Liver (tissue), 9 donors: Measurements from ENCODE around the gene SMCO4. TPM values are rescaled to one million over a fixed set of nuclear protein-coding genes. Genes with fewer than 3 reads are reported as not detected.

Source experiments
- DNase-seq: peaks from one replicate; pipeline ENCODE4 v3.0.0-alpha.2; 2017; ENCODE audit warnings: low spot score
- H3K27ac ChIP-seq, 2 donors: one replicate each; pipeline ENCODE4 v1.7.0; 2013; ENCODE audit warnings: inconsistent platforms in 2 of 2, low read length in 2 of 2, control low read depth in 1 of 2, low read depth in 1 of 2, mild to moderate bottlenecking in 1 of 2
- H3K27me3 ChIP-seq, 4 donors: one replicate each; pipeline versions ENCODE4 v1.6.1 to v1.7.0; 2013; ENCODE audit warnings: low read length in 3 of 4, inconsistent platforms in 1 of 4, mild to moderate bottlenecking in 1 of 4, moderate library complexity in 1 of 4; ENCODE audit not compliant: control insufficient read depth in 4 of 4, insufficient read depth in 4 of 4
- H3K36me3 ChIP-seq, 4 donors: one replicate each; pipeline versions ENCODE4 v1.6.1 to v1.7.0; 2013; ENCODE audit warnings: low read length in 3 of 4, mild to moderate bottlenecking in 3 of 4, low read depth in 1 of 4, moderate library complexity in 1 of 4; ENCODE audit not compliant: control insufficient read depth in 4 of 4, insufficient read depth in 3 of 4
- H3K4me1 ChIP-seq, 4 donors: one replicate each; pipeline versions ENCODE4 v1.6.1 to v1.7.0; 2013; ENCODE audit warnings: low read length in 3 of 4, mild to moderate bottlenecking in 3 of 4, moderate library complexity in 1 of 4; ENCODE audit not compliant: control insufficient read depth in 4 of 4, insufficient read depth in 4 of 4
- H3K4me3 ChIP-seq, 3 donors: one replicate each; pipeline versions ENCODE4 v1.6.1 to v1.7.0; 2013; ENCODE audit warnings: low read length in 3 of 3, control low read depth in 1 of 3, low read depth in 1 of 3, mild to moderate bottlenecking in 1 of 3
- H3K9ac ChIP-seq, 2 donors: one replicate each; pipeline ENCODE4 v1.7.0; 2013; ENCODE audit warnings: low read length in 2 of 2, mild to moderate bottlenecking in 2 of 2, moderate library complexity in 2 of 2, control low read depth in 1 of 2, low read depth in 1 of 2
- H3K9me3 ChIP-seq, 4 donors: one replicate each; pipeline versions ENCODE4 v1.6.1 to v1.7.0; 2013; ENCODE audit warnings: low read length in 3 of 4; ENCODE audit not compliant: control insufficient read depth in 4 of 4
- EGR1 ChIP-seq, 2 donors: IDR thresholded peaks; 2 replicates each; pipeline ENCODE4 v1.6.1; 2016 to 2018; ENCODE audit warnings: antibody characterized with exemption in 2 of 2, low read depth in 2 of 2
- FOXA1 ChIP-seq: IDR thresholded peaks from 2 replicates; pipeline ENCODE4 v1.6.1; 2016; ENCODE audit warnings: antibody characterized with exemption
- FOXA2 ChIP-seq: IDR thresholded peaks from 2 replicates; pipeline ENCODE4 v1.6.1; 2016; ENCODE audit warnings: antibody characterized with exemption
- GABPA ChIP-seq, 2 donors: IDR thresholded peaks in 1 of 2; conservative IDR thresholded peaks in 1 of 2; 2 replicates each; pipeline ENCODE4 v1.6.1; 2016; ENCODE audit warnings: antibody characterized with exemption in 2 of 2, mild to moderate bottlenecking in 1 of 2, moderate library complexity in 1 of 2
- HNF4A ChIP-seq, 2 donors: conservative IDR thresholded peaks; 2 replicates each; pipeline ENCODE4 v1.6.1; 2016; ENCODE audit warnings: antibody characterized with exemption in 2 of 2, mild to moderate bottlenecking in 2 of 2
- HNF4G ChIP-seq: IDR thresholded peaks from 2 replicates; pipeline ENCODE4 v1.6.1; 2016; ENCODE audit warnings: antibody characterized with exemption
- JUND ChIP-seq, 2 donors: IDR thresholded peaks; 2 replicates each; pipeline ENCODE4 v1.6.1; 2016; ENCODE audit warnings: antibody characterized with exemption in 2 of 2
- NR2F2 ChIP-seq: IDR thresholded peaks from 2 replicates; pipeline ENCODE4 v1.6.1; 2016; ENCODE audit warnings: antibody characterized with exemption
- RAD21 ChIP-seq, 2 donors: IDR thresholded peaks; 2 replicates each; pipeline ENCODE4 v1.6.1; 2016; ENCODE audit warnings: antibody characterized with exemption in 2 of 2, mild to moderate bottlenecking in 2 of 2
- RXRA ChIP-seq, 2 donors: IDR thresholded peaks; 2 replicates each; pipeline ENCODE4 v1.6.1; 2017 to 2018; ENCODE audit warnings: antibody characterized with exemption in 2 of 2, mild to moderate bottlenecking in 1 of 2
- SP1 ChIP-seq: IDR thresholded peaks from 2 replicates; pipeline ENCODE4 v1.6.1; 2018; ENCODE audit warnings: antibody characterized with exemption, mild to moderate bottlenecking
- TAF1 ChIP-seq: conservative IDR thresholded peaks from 2 replicates; pipeline ENCODE4 v1.6.1; 2016; ENCODE audit warnings: antibody characterized with exemption, mild to moderate bottlenecking
- YY1 ChIP-seq: IDR thresholded peaks from 2 replicates; pipeline ENCODE4 v1.6.1; 2016; ENCODE audit warnings: antibody characterized with exemption, mild to moderate bottlenecking
- WGBS: extraction: QIAGEN DNeasy Blood & Tissue Kit; methylation state at CpG from one replicate; pipeline ENCODE4 v1.1.7; 2013; 5-methylcytosine and 5-hydroxymethylcytosine counted together
- polyA plus RNA-seq, 2 donors: library from polyadenylated mRNA; stranded (reverse) in 1 of 2; unstranded in 1 of 2; fragments of 200-250 nt in 1 of 2; fragments of >200 nt in 1 of 2; fragmentation: Nextera tagmentation in 1 of 2; extraction: Ambion mirVana in 1 of 2; gene quantifications; one replicate each; pipeline versions ENCODE4 v1.2.1 to v1.2.3, GENCODE V29; 2013 to 2015
- total RNA-seq, 2 donors: library from RNA; depleted of rRNA; stranded (reverse); fragments of >200 nt; gene quantifications; one replicate each; pipeline ENCODE4 v1.2.3, GENCODE V29; 2014
- TF ChIP-seq, protein P1 (sequence below): IDR thresholded peaks from 2 replicates; pipeline ENCODE4 v1.6.1; 2016; ENCODE audit warnings: antibody characterized with exemption, mild to moderate bottlenecking
- TF ChIP-seq, protein P2 (sequence below): IDR thresholded peaks from 2 replicates; pipeline ENCODE4 v1.6.1; 2016; ENCODE audit warnings: antibody characterized with exemption
- TF ChIP-seq, protein P3 (sequence below): fragments of 150-350 bp; IDR thresholded peaks from 2 replicates; pipeline ENCODE4 v1.5.1; 2017; ENCODE audit warnings: improper control_type of control experiment, low read depth, low read length; ENCODE audit not compliant: missing input control
- TF ChIP-seq, protein P4 (sequence below): IDR thresholded peaks from 2 replicates; pipeline ENCODE4 v1.6.1; 2016; ENCODE audit warnings: antibody characterized with exemption
- TF ChIP-seq, protein P5 (sequence below): IDR thresholded peaks from 2 replicates; pipeline ENCODE4 v1.6.1; 2016; ENCODE audit warnings: antibody characterized with exemption
- donor health status: healthy.
- donor health status: healthy.
- donor health status: healthy.
- donor health status: healthy.
- donor health status: healthy.

The SMCO4 gene
- total and polyA plus RNA-seq, 4 donors: 21.2 to 98.8 (median 47.9) TPM

DNA sequence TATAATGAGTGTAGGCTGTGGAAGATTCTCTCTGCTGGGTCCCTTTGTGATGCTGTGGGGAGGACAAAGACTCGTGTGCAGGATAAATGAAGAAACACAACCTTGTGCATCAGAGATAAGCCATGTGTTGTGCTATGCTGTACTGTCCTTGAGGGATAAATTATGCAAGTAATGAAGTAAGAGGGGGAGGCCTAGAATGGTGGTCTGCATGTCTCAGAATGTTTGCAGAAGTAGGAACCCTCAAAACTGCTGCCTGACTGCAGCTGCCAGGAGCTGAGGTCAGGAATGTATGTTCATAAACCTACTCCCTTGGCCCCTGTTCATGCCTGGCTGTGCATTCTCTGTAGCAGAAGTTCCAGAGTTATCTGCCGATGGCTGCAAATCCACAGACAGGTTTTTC lies 4.6 kb upstream of the SMCO4 start (continued):
- TF ChIP-seq, protein P1, sequence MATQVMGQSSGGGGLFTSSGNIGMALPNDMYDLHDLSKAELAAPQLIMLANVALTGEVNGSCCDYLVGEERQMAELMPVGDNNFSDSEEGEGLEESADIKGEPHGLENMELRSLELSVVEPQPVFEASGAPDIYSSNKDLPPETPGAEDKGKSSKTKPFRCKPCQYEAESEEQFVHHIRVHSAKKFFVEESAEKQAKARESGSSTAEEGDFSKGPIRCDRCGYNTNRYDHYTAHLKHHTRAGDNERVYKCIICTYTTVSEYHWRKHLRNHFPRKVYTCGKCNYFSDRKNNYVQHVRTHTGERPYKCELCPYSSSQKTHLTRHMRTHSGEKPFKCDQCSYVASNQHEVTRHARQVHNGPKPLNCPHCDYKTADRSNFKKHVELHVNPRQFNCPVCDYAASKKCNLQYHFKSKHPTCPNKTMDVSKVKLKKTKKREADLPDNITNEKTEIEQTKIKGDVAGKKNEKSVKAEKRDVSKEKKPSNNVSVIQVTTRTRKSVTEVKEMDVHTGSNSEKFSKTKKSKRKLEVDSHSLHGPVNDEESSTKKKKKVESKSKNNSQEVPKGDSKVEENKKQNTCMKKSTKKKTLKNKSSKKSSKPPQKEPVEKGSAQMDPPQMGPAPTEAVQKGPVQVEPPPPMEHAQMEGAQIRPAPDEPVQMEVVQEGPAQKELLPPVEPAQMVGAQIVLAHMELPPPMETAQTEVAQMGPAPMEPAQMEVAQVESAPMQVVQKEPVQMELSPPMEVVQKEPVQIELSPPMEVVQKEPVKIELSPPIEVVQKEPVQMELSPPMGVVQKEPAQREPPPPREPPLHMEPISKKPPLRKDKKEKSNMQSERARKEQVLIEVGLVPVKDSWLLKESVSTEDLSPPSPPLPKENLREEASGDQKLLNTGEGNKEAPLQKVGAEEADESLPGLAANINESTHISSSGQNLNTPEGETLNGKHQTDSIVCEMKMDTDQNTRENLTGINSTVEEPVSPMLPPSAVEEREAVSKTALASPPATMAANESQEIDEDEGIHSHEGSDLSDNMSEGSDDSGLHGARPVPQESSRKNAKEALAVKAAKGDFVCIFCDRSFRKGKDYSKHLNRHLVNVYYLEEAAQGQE: no peak
- TF ChIP-seq EGR1 (IDR thresholded peaks at IDR 0.05; ENCODE audit: low read depth in 2 of 2): no peak
- TF ChIP-seq, protein P2, sequence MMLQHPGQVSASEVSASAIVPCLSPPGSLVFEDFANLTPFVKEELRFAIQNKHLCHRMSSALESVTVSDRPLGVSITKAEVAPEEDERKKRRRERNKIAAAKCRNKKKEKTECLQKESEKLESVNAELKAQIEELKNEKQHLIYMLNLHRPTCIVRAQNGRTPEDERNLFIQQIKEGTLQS: no peak
- no peak for TF ChIP-seq SP1
- TF ChIP-seq FOXA1: no peak
- TF ChIP-seq, protein P3, sequence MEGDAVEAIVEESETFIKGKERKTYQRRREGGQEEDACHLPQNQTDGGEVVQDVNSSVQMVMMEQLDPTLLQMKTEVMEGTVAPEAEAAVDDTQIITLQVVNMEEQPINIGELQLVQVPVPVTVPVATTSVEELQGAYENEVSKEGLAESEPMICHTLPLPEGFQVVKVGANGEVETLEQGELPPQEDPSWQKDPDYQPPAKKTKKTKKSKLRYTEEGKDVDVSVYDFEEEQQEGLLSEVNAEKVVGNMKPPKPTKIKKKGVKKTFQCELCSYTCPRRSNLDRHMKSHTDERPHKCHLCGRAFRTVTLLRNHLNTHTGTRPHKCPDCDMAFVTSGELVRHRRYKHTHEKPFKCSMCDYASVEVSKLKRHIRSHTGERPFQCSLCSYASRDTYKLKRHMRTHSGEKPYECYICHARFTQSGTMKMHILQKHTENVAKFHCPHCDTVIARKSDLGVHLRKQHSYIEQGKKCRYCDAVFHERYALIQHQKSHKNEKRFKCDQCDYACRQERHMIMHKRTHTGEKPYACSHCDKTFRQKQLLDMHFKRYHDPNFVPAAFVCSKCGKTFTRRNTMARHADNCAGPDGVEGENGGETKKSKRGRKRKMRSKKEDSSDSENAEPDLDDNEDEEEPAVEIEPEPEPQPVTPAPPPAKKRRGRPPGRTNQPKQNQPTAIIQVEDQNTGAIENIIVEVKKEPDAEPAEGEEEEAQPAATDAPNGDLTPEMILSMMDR: no peak
- TF ChIP-seq GABPA (IDR thresholded peaks at IDR 0.05 in 1 of 2, conservative IDR thresholded peaks at IDR 0.05 in 1 of 2): no peak
- TF ChIP-seq TAF1: no peak

DNA sequence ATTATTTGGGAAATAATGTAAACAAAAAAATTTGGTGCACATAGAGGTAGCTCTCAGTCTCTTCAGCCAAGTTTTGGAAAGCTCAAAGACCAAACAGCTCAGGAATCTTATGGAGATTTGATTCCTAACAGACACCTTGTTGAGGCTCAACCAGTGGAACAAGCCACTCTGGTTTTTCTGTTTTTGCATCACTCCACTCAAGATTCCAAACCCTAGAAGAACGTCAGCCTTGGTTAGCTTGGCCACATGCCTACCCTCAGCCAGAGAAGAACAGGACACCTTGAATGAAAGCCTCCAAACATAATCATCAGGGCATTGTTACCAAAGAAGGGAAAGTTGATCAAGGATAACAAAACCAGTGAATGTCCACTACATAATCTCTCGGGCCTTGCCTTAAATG lies 3.8 kb upstream of the SMCO4 start:
- Histone ChIP-seq H3K9ac (no peak overlapping the region), H3K9me3 (no peaks in the 10 kb centered on the region), H3K36me3 (no peaks in the 10 kb centered on the region), H3K4me1 (peaks cover 0 to 8% (median 3%) of the 10 kb centered on the region in 4 donors), H3K27me3 (no peaks in the 10 kb centered on the region), H3K27ac (no peak overlapping the region), H3K4me3 (no peak overlapping the region)
- TF ChIP-seq TAF1 (no peak), GABPA (IDR thresholded peaks at IDR 0.05 in 1 of 2, conservative IDR thresholded peaks at IDR 0.05 in 1 of 2) (no peak), HNF4G (no peak), RXRA (IDR thresholded peaks at IDR 0.05) (no peak), FOXA2 (no peak), FOXA1 (no peak), RAD21 (IDR thresholded peaks at IDR 0.05) (no peak), HNF4A (conservative IDR thresholded peaks at IDR 0.05) (no peak), EGR1 (IDR thresholded peaks at IDR 0.05; ENCODE audit: low read depth in 2 of 2) (no peak), YY1 (no peak), NR2F2 (no peak), SP1 (no peak), JUND (IDR thresholded peaks at IDR 0.05) (no peak)
- TF ChIP-seq, protein P1: no peak
- TF ChIP-seq, protein P4, sequence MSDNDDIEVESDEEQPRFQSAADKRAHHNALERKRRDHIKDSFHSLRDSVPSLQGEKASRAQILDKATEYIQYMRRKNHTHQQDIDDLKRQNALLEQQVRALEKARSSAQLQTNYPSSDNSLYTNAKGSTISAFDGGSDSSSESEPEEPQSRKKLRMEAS: no peak
- TF ChIP-seq, protein P5, sequence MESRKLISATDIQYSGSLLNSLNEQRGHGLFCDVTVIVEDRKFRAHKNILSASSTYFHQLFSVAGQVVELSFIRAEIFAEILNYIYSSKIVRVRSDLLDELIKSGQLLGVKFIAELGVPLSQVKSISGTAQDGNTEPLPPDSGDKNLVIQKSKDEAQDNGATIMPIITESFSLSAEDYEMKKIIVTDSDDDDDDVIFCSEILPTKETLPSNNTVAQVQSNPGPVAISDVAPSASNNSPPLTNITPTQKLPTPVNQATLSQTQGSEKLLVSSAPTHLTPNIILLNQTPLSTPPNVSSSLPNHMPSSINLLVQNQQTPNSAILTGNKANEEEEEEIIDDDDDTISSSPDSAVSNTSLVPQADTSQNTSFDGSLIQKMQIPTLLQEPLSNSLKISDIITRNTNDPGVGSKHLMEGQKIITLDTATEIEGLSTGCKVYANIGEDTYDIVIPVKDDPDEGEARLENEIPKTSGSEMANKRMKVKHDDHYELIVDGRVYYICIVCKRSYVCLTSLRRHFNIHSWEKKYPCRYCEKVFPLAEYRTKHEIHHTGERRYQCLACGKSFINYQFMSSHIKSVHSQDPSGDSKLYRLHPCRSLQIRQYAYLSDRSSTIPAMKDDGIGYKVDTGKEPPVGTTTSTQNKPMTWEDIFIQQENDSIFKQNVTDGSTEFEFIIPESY: no peak
- TF ChIP-seq, protein P3: no peak
- TF ChIP-seq, protein P2: no peak
- DNase-seq: no peak
- WGBS: 82% methylated on average over 2 of the region's 2 CpGs
